Measurements from ENCODE around the gene SORCS2.

DNA sequence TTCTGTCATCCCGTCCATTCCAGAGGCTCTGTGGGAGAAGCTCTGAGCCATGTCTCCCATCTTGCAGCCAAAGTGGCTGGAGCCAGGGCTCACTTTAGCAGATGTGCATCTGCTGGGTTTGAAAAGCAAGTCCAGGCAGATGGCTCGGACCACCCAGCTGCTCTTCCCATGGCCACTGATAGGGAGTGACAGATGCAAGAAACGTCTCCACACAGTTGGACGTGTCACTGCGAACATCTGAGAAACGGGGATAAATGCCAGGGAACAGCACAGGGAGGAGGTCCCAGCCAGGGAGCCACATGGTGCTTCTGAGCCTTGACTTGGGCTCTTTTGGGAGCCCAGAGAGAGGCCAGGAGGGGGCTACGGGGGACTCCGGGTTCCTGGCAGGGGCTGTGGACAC, 505.0 kb downstream of the SORCS2 start:
- TF ChIP-seq, protein P1, sequence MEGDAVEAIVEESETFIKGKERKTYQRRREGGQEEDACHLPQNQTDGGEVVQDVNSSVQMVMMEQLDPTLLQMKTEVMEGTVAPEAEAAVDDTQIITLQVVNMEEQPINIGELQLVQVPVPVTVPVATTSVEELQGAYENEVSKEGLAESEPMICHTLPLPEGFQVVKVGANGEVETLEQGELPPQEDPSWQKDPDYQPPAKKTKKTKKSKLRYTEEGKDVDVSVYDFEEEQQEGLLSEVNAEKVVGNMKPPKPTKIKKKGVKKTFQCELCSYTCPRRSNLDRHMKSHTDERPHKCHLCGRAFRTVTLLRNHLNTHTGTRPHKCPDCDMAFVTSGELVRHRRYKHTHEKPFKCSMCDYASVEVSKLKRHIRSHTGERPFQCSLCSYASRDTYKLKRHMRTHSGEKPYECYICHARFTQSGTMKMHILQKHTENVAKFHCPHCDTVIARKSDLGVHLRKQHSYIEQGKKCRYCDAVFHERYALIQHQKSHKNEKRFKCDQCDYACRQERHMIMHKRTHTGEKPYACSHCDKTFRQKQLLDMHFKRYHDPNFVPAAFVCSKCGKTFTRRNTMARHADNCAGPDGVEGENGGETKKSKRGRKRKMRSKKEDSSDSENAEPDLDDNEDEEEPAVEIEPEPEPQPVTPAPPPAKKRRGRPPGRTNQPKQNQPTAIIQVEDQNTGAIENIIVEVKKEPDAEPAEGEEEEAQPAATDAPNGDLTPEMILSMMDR (optimal IDR thresholded peaks at IDR 0.05 in 1 of 3, IDR thresholded peaks at IDR 0.05 in 1 of 3, conservative IDR thresholded peaks at IDR 0.05 in 1 of 3; ENCODE audit: extremely low read depth in 1 of 3, insufficient read depth in 2 of 3, low read length in 3 of 3): no peak
- TF ChIP-seq EZH2 (IDR thresholded peaks at IDR 0.05; ENCODE audit: low read length): no peak

Measured in keratinocyte (primary cell).